ENCODE data around the gene VDR.

The VDR gene

DNA sequence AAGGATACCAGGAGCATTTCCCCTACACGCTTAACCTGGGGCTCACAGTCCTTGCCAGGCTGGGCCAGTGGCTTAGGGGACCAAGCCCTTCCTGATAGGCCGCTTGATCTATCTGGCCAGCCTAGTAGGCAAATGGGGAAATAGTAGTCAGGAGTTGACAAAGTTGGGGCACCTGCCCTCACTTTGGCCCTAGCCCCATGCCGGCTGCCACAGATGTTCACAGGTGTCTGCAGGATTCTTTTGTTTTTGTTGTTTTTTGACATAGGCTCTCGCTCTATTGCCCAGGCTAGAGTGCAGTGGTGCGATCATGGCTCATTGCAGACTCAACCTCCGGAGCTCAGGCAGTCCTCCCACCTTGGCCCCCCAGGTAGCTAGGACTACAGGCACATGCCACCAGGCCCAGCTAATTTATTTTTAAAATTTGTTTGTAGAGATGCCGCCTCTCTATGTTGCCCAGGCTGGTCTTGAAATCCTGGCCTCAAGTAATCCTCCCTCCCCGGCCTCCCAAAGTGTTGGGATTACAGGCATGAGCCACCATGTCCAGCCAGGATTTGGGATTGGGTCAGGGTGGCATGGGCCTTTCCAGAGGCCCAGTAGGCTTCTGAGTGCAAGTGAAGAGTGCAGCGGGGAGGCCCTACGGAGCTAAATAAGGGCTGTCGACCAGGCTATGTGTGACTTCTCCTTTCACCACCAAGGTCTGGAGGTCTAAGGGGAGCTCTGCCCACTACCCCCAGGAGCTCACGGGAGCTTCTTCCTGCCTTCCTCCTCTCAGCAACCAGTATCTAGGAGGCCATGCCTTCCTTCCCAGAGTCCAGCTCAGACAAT lies 69.6 kb downstream of the VDR start:
- TF ChIP-seq POLR2A (IDR thresholded peaks at IDR 0.05; ENCODE audit: low read depth, low read length), result no peak

GRCh38 chr12:47834199-47834903 lies 70.4 kb downstream of the VDR start:
- no peak for FAIRE-seq
- no peak for DNase-seq (ENCODE audit: insufficient read length, low spot score)
- no peak for TF ChIP-seq POLR2A (IDR thresholded peaks at IDR 0.05; ENCODE audit: low read depth, low read length)

More for the DNA sequence above, 69.6 kb downstream of the VDR start:
- FAIRE-seq, result no peak
- DNase-seq (ENCODE audit: insufficient read length, low spot score), result no peak

DNA sequence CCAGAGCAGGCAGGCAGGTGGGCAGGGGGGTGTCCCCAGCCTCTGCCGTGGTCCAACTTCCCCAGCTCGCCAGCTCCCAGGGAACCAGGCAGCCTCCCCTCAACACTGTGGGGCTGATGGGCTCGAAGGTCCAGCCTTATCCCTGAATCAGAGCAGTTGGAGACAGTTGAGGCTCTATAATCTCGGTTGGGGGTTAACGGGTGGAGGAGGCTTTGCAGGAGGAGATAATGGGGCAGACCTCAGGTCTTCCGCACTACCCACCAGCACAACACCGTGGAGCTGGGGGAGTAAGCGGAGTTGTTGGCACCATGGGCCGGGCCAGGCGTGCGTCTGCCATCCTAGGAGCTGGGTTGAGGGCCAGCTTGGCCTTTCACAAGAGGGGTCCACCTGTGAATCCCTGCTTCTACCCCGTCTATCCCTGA lies 71.2 kb downstream of the VDR start:
- no peak for DNase-seq (ENCODE audit: insufficient read length, low spot score)
- FAIRE-seq, result no peak

GRCh38 chr12:47832263-47832933 lies 72.4 kb downstream of the VDR start:
- DNase-seq (ENCODE audit: insufficient read length, low spot score) (no peak), FAIRE-seq (no peak)
- no peak for TF ChIP-seq POLR2A (IDR thresholded peaks at IDR 0.05; ENCODE audit: low read depth, low read length)

More for the DNA sequence above, 71.2 kb downstream of the VDR start:
- TF ChIP-seq POLR2A (IDR thresholded peaks at IDR 0.05; ENCODE audit: low read depth, low read length), result no peak

- DNase-seq (ENCODE audit: insufficient read length, low spot score) (no peak), FAIRE-seq (no peak)
- no peak for TF ChIP-seq POLR2A (IDR thresholded peaks at IDR 0.05; ENCODE audit: low read depth, low read length)
These were observed 75.2 kb downstream of the VDR start for GRCh38 chr12:47829584-47829983.

DNA sequence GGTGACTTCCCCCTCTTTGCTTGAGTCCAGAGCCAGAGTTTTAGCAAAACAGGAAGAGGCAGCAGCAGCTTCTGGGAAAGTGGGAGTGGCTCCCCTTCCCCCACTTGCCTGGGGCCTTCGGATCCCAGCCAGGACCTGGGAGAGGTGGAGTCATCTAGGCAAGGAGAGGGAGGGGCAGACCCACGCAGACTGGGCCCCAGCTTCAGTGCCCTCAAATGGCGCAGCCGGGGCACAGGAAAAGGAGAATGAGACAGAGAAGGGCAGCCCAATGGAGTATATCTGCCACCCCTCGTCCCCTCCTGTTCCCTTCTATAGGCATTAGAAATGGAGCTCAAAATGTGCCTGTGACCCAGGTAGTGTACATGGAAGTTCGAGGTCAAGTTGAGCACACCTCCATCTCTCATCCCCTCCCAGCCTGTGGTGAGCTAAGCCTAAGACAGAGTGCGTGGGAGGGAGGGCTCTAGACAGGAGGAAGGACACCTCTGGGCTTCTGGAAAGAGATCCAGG lies 75.8 kb downstream of the VDR start:
- FAIRE-seq, result no peak
- no peak for TF ChIP-seq POLR2A (IDR thresholded peaks at IDR 0.05; ENCODE audit: low read depth, low read length)
- peak; percentile 64 for DNase-seq (ENCODE audit: insufficient read length, low spot score)

DNA sequence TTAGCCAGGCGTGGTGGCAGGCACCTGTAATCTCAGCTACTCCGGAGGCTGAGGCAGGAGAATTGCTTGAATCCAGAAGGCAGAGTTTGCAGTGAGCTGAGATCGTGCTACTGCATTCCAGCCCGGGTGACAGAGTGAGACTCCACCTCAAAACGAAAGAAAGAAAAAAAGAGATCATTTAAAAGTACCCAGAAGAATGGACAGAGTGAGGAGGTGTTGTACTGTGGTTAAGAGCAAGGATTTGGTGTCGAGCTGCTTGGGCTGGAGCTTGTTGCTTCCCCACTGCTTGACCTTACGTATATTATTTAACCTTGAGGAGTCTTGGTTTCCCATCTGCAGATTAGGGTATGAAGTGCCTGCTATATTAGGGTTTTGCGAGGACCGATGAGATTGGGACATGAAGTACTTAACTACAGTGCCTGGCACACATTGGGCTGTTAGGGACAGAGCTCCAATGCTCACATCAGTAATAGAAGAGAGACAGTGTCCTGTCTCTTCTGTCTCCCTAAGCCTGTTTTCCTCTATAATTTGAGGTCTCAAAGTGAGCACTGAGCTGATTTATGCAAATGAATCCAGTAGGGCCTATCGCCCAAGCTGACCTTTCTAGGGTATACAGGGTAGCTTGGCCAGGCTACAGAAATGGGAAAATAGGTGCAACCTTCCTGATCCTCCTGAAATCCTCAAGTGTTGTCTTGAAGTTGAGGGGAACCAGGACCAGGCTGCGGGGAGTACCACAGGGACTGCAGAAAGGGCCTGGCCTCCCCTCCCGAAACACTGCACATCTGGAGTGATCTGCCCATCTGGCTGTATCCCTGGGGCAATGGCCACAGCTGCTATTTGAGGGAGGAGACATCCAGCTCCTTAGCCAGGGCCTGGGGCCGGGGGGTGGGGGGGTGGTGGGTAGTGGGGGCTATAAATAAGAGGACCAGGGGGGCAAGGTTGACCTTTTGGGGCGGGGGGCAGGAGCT lies 76.5 kb downstream of the VDR start:
- no peak for TF ChIP-seq POLR2A (IDR thresholded peaks at IDR 0.05; ENCODE audit: low read depth, low read length)
- no peak for FAIRE-seq
- no peak for DNase-seq (ENCODE audit: insufficient read length, low spot score)

DNA sequence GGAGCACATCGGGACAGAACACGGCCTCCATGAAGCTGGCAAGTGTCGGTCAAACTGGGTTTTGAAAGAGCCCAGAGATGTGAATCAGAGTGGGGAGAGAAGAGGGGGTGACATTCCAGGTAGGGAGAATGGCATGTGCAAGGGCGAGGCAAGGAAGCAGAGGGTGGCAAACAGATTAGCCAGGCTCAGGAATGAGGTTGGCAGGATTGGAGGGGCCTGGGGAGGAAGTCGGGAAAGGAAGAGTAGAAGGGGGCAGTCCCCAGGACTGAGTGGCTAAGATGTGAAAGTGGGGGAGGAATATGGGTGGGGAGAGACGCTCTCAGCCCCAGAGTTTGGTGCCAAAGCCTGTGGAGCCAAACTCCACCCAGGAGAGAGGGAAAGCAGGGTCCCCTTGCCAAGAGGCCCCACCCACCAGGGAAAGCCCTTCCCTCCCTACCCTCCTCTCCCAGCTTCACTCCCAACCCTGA lies 79.6 kb downstream of the VDR start:
- TF ChIP-seq POLR2A (IDR thresholded peaks at IDR 0.05; ENCODE audit: low read depth, low read length), result no peak
- DNase-seq (ENCODE audit: insufficient read length, low spot score), result no peak
- FAIRE-seq, result no peak

DNA sequence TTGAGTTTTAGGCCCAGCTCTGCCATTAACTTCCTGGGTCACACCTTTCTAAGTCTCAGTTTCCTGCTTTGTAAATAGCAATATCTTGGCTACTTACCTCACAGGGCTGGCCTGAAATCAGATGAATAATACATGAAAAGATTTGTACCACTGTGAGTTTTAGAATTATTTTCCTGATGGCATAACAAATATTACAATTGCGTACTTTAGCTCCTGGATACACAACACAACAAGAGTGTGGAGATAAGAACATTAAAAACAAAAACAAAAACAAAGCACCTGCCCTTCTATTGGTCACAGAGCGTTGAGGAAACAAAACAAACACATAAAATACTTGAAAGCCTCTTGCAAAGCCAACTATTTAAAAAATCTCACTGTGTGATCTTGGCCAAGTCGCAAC lies 80.2 kb downstream of the VDR start:
- TF ChIP-seq POLR2A (IDR thresholded peaks at IDR 0.05; ENCODE audit: low read depth, low read length), result no peak
- DNase-seq (ENCODE audit: insufficient read length, low spot score) (no peak), FAIRE-seq (no peak)

GRCh38 chr12:47824198-47824597 lies 80.6 kb downstream of the VDR start:
- FAIRE-seq (no peak), DNase-seq (ENCODE audit: insufficient read length, low spot score) (no peak)
- TF ChIP-seq POLR2A (IDR thresholded peaks at IDR 0.05; ENCODE audit: low read depth, low read length), result no peak

GRCh38 chr12:47823422-47824086 lies 81.2 kb downstream of the VDR start:
- no peak for TF ChIP-seq POLR2A (IDR thresholded peaks at IDR 0.05; ENCODE audit: low read depth, low read length)
- DNase-seq (ENCODE audit: insufficient read length, low spot score), result no peak
- no peak for FAIRE-seq

DNA sequence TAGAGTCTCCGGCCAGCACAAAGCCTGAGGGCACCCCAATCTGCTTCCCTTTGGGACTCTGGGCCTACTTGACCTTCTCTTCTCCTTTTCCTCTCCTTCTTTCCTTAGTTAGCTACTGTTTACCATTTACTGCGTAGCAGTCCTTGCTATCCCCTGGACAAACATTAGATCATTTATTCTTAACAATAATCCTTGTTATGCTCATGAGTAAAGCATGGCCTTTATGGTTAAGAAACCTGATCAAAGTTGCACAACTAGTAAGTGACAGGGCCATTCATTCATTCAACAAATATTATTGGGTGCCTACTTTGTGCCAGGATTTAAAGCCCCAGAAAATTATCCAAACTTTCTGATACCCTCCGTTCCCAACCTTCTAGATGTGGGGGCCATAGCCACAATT lies 81.9 kb downstream of the VDR start:
- DNase-seq (ENCODE audit: insufficient read length, low spot score) (no peak), FAIRE-seq (no peak)
- TF ChIP-seq POLR2A (IDR thresholded peaks at IDR 0.05; ENCODE audit: low read depth, low read length), result no peak

All from H54 (cell line).